Right lobe of liver (tissue), 4 donors: ENCODE data around the gene SPCS1.
A peak's percentile ranks its signal among the peaks of the same experiment; 100 is the strongest.

Experiments used
- CTCF ChIP-seq, 4 donors: fragments of 200-600 bp in 3 of 4; fragments of 450-650 bp in 1 of 4; IDR thresholded peaks; one replicate each; pipeline versions ENCODE4 v1.5.1 to v1.8.0; 2016 to 2022; ENCODE audit warnings: antibody characterized with exemption in 4 of 4, mild to moderate bottlenecking in 2 of 4
- POLR2A ChIP-seq: fragments of 450-650 bp; IDR thresholded peaks from one replicate; pipeline ENCODE4 v1.6.1; 2017; ENCODE audit warnings: antibody characterized with exemption, mild to moderate bottlenecking
- donor health status: DM: no; HTN: no; CAD: no.
- donor health status: DM: no; HTN: no; CAD: no.
- donor health status: DM: no; HTN: yes; CAD: no.

GRCh38 chr3:52705688-52706686 is at the start of gene SPCS1, which contains the start of gene GLT8D1:
- TF ChIP-seq CTCF (IDR thresholded peaks at IDR 0.05) (peak in 1 of 4 donors; percentile 5), POLR2A (peak; percentile 67)
